ENCODE data around the gene TMEM214.

Gene TMEM214

DNA sequence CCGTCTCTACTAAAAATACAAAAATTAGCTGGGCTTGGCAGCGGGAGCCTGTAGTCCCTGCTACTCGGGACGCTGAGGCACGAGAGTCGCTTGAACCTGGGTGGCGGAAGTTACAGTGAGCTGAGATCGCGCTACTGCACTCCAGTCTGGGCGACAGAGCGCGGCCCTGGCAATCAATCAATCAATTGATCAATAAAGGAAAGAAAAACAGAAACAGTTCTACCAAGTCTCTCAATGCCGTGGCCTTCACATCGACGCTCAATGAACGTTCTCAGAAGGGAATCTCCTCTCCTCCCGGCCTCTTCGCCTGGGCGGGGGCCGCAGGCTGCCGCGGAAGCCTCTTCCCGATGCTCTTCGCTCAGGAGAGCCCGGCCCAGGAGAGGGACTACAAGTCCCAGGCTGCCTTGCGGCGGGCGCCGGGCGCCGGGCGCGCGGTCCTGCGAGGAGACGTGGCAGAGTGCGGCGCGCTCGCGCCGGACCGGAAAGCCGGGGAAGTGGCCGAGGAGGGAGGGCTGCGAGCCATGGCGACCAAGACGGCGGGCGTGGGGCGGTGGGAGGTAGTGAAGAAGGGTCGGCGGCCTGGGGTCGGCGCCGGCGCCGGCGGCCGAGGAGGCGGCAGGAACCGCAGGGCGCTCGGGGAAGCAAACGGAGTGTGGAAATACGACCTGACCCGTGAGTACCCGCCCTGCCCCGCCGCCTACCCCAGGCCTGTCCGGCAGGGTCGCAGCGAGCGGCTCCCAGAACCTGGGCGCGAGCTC lies at the start of gene TMEM214:
Gene TMEM214, plus strand, starts transcription at position 471 of the 758 bp plus-strand sequence. Its CDS starts 51 bp downstream, at position 522.
- peak; percentile 97 for ATAC-seq (ENCODE audit: low read depth)
- Histone ChIP-seq H3K4me3 (ENCODE audit: severe bottlenecking) (peak within 1 kb of the TSS; percentile 74), H3K9me3 (ENCODE audit: severe bottlenecking) (no peaks in the 10 kb centered on the region), H3K4me1 (ENCODE audit: insufficient read depth, poor library complexity, severe bottlenecking) (no peaks in the 10 kb centered on the region), H3K27ac (ENCODE audit: poor library complexity, severe bottlenecking) (peak within 1 kb of the TSS; percentile 37), H3K36me3 (ENCODE audit: low read depth) (peaks cover 57% of the 10 kb centered on the region), H3K27me3 (ENCODE audit: insufficient read depth, poor library complexity, severe bottlenecking) (no peaks in the 10 kb centered on the region)
- TF ChIP-seq, protein P1, sequence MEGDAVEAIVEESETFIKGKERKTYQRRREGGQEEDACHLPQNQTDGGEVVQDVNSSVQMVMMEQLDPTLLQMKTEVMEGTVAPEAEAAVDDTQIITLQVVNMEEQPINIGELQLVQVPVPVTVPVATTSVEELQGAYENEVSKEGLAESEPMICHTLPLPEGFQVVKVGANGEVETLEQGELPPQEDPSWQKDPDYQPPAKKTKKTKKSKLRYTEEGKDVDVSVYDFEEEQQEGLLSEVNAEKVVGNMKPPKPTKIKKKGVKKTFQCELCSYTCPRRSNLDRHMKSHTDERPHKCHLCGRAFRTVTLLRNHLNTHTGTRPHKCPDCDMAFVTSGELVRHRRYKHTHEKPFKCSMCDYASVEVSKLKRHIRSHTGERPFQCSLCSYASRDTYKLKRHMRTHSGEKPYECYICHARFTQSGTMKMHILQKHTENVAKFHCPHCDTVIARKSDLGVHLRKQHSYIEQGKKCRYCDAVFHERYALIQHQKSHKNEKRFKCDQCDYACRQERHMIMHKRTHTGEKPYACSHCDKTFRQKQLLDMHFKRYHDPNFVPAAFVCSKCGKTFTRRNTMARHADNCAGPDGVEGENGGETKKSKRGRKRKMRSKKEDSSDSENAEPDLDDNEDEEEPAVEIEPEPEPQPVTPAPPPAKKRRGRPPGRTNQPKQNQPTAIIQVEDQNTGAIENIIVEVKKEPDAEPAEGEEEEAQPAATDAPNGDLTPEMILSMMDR (IDR thresholded peaks at IDR 0.05; ENCODE audit: poor library complexity, severe bottlenecking), result no peak
- DNase-seq (ENCODE audit: low spot score), result peak; percentile 89

- no peak overlapping the region for H3K27ac ChIP-seq (ENCODE audit: poor library complexity, severe bottlenecking)
- DNase-seq (ENCODE audit: low spot score) (no peak), ATAC-seq (ENCODE audit: low read depth) (no peak)
- H3K36me3 ChIP-seq (ENCODE audit: low read depth), result no peaks in the 10 kb centered on the region
- no peaks in the 10 kb centered on the region for H3K9me3 ChIP-seq (ENCODE audit: severe bottlenecking)
- TF ChIP-seq, protein P1 (IDR thresholded peaks at IDR 0.05; ENCODE audit: poor library complexity, severe bottlenecking), result no peak
- no peaks in the 10 kb centered on the region for H3K27me3 ChIP-seq (ENCODE audit: insufficient read depth, poor library complexity, severe bottlenecking)
- H3K4me1 ChIP-seq (ENCODE audit: insufficient read depth, poor library complexity, severe bottlenecking), result no peaks in the 10 kb centered on the region
- no peak overlapping the region for H3K4me3 ChIP-seq (ENCODE audit: severe bottlenecking)
Observed at GRCh38 chr2:26983746-26984145, 49.0 kb upstream of the TMEM214 start.

GRCh38 chr2:26985807-26986206 lies 47.0 kb upstream of the TMEM214 start:
- Histone ChIP-seq H3K9me3 (ENCODE audit: severe bottlenecking) (no peaks in the 10 kb centered on the region), H3K36me3 (ENCODE audit: low read depth) (no peaks in the 10 kb centered on the region), H3K4me3 (ENCODE audit: severe bottlenecking) (no peak overlapping the region), H3K27ac (ENCODE audit: poor library complexity, severe bottlenecking) (no peak overlapping the region), H3K4me1 (ENCODE audit: insufficient read depth, poor library complexity, severe bottlenecking) (no peaks in the 10 kb centered on the region), H3K27me3 (ENCODE audit: insufficient read depth, poor library complexity, severe bottlenecking) (no peaks in the 10 kb centered on the region)
- DNase-seq (ENCODE audit: low spot score), result no peak
- TF ChIP-seq, protein P1 (IDR thresholded peaks at IDR 0.05; ENCODE audit: poor library complexity, severe bottlenecking), result no peak
- no peak for ATAC-seq (ENCODE audit: low read depth)

GRCh38 chr2:26986576-26986975 lies 46.2 kb upstream of the TMEM214 start:
- TF ChIP-seq, protein P1 (IDR thresholded peaks at IDR 0.05; ENCODE audit: poor library complexity, severe bottlenecking), result no peak
- no peaks in the 10 kb centered on the region for H3K27me3 ChIP-seq (ENCODE audit: insufficient read depth, poor library complexity, severe bottlenecking)
- no peak overlapping the region for H3K4me3 ChIP-seq (ENCODE audit: severe bottlenecking)
- ATAC-seq (ENCODE audit: low read depth), result no peak; the same call in 2 of the 3 replicates
- no peaks in the 10 kb centered on the region for H3K36me3 ChIP-seq (ENCODE audit: low read depth)
- no peak overlapping the region for H3K27ac ChIP-seq (ENCODE audit: poor library complexity, severe bottlenecking)
- no peaks in the 10 kb centered on the region for H3K9me3 ChIP-seq (ENCODE audit: severe bottlenecking)
- no peak for DNase-seq (ENCODE audit: low spot score)
- H3K4me1 ChIP-seq (ENCODE audit: insufficient read depth, poor library complexity, severe bottlenecking), result no peaks in the 10 kb centered on the region
